Keratinocyte (primary cell): ENCODE results near the gene YWHAQ. TPM values are rescaled to one million over a fixed set of nuclear protein-coding genes. Genes with fewer than 3 reads are reported as not detected.

Experiments used
- DNase-seq: peaks from one replicate; pipeline ENCODE4 v3.0.0-alpha.2; 2011; ENCODE audit warnings: low read depth, missing footprints, low spot score
- FAIRE-seq: peaks from 2 replicates; lab custom pipeline; 2011; peaks lifted over from hg19 to GRCh38; lab: Jason Lieb, UNC
- H2AFZ ChIP-seq: 2 replicates; pipeline ENCODE4 v1.6.0; 2012; ENCODE audit warnings: low read length, control low read depth, inconsistent platforms; ENCODE audit not compliant: control insufficient read depth
- H3K27ac ChIP-seq: 2 replicates; pipeline ENCODE4 v1.5.1; 2011; ENCODE audit warnings: low read length; ENCODE audit not compliant: control insufficient read depth, insufficient read depth
- H3K27me3 ChIP-seq: 3 replicates; pipeline ENCODE4 v1.6.0; 2011; ENCODE audit warnings: low read length; ENCODE audit not compliant: control insufficient read depth, insufficient read depth; ENCODE audit errors: extremely low read depth
- H3K36me3 ChIP-seq, 2 experiments: 2 replicates in 1 of 2; 3 replicates in 1 of 2; pipeline ENCODE4 v1.5.1; 2011; ENCODE audit warnings: low read length in 2 of 2, mild to moderate bottlenecking in 1 of 2; ENCODE audit not compliant: control insufficient read depth in 2 of 2, insufficient read depth in 2 of 2; ENCODE audit errors: extremely low read depth in 1 of 2
- H3K4me1 ChIP-seq: 3 replicates; pipeline ENCODE4 v1.5.1; 2011; ENCODE audit warnings: low read length; ENCODE audit not compliant: control insufficient read depth, insufficient read depth; ENCODE audit errors: extremely low read depth
- H3K4me2 ChIP-seq: 3 replicates; pipeline ENCODE4 v1.6.0; 2011; ENCODE audit warnings: low read depth, low read length; ENCODE audit not compliant: control insufficient read depth, insufficient read depth; ENCODE audit errors: extremely low read depth
- H3K4me3 ChIP-seq, 3 experiments: fragments of 200-600 bp in 1 of 3; sonication (generic) in 1 of 3; 2 replicates in 2 of 3; 3 replicates in 1 of 3; pipeline ENCODE4 v1.5.1; 2011 to 2016; ENCODE audit warnings: low read length in 3 of 3, mild to moderate bottlenecking in 3 of 3, control low read depth in 2 of 3, inconsistent platforms in 1 of 3, low read depth in 1 of 3, mixed read lengths in 1 of 3, mixed run types in 1 of 3, moderate library complexity in 1 of 3; ENCODE audit not compliant: control insufficient read depth in 2 of 3, insufficient read depth in 2 of 3; ENCODE audit errors: extremely low read depth in 1 of 3
- H3K79me2 ChIP-seq: 2 replicates; pipeline ENCODE4 v1.6.0; 2012; ENCODE audit warnings: low read length; ENCODE audit not compliant: control insufficient read depth, insufficient read depth
- H3K9ac ChIP-seq: 3 replicates; pipeline ENCODE4 v1.6.0; 2011; ENCODE audit warnings: low read length; ENCODE audit not compliant: control insufficient read depth, insufficient read depth; ENCODE audit errors: extremely low read depth
- H3K9me1 ChIP-seq: 3 replicates; pipeline ENCODE4 v1.6.0; 2011; ENCODE audit warnings: low read length; ENCODE audit not compliant: control insufficient read depth, insufficient read depth; ENCODE audit errors: extremely low read depth
- H3K9me3 ChIP-seq: 2 replicates; pipeline ENCODE4 v1.5.1; 2012; ENCODE audit warnings: low read depth, low read length; ENCODE audit not compliant: control insufficient read depth
- H4K20me1 ChIP-seq: 3 replicates; pipeline ENCODE4 v1.6.0; 2011; ENCODE audit warnings: low read length; ENCODE audit not compliant: control insufficient read depth, insufficient read depth; ENCODE audit errors: extremely low read depth
- CTCF ChIP-seq, 3 experiments: IDR thresholded peaks in 1 of 3; conservative IDR thresholded peaks in 1 of 3; optimal IDR thresholded peaks in 1 of 3; 2 replicates in 2 of 3; 3 replicates in 1 of 3; pipeline versions ENCODE3 to v1.5.1; 2011; ENCODE audit warnings: low read length in 3 of 3, mild to moderate bottlenecking in 3 of 3, moderate library complexity in 2 of 3, control low read depth in 1 of 3, inconsistent platforms in 1 of 3; ENCODE audit not compliant: insufficient read depth in 2 of 3; ENCODE audit errors: extremely low read depth in 1 of 3
- EZH2 ChIP-seq: IDR thresholded peaks from one replicate; pipeline ENCODE4 v1.6.1; 2012; ENCODE audit warnings: inconsistent platforms, mild to moderate bottlenecking, low read length, moderate library complexity
- dilution Hi-C: fragments of 300-500 bp; cut with MboI; formaldehyde crosslinking; loops from one replicate; pipeline ENCODE4 v1.7.0; 2020; ENCODE audit warnings: low sequenced_read_pairs; ENCODE audit not compliant: extremely low pct_ligation_motif_present
- polyA plus RNA-seq, 5 experiments: library from polyadenylated mRNA; depleted of rRNA in 3 of 5; stranded (reverse) in 3 of 5; stranded (forward) in 1 of 5; unstranded in 1 of 5; fragments of >200 nt; gene quantifications; 1 replicate in 1 of 5; 2 replicates in 3 of 5; 3 replicates in 1 of 5; pipeline versions ENCODE4 v1.2.1 to v1.2.3, GENCODE V29; 2011 to 2012; ENCODE audit warnings: missing spikeins in 2 of 5, low read depth in 1 of 5, low replicate concordance in 1 of 5

Gene YWHAQ
- polyA plus RNA-seq, 1 donor (not counting 4 experiments of a cell fraction or from before 2014, with no cell fraction given): 593 TPM

GRCh38 chr2:9629222-9630116 is 1.3 kb downstream of the YWHAQ start:
- H3K4me2 ChIP-seq: peak overlapping the region; percentile 73
- no peaks in the 10 kb centered on the region for H3K9me1 ChIP-seq
- peak overlapping the region; percentile 95 for H3K9ac ChIP-seq
- H2AFZ ChIP-seq: no peak overlapping the region
- FAIRE-seq: peak; percentile 36
- dilution Hi-C loops: no loop called here
- H3K27me3 ChIP-seq: no peaks in the 10 kb centered on the region
- H3K27ac ChIP-seq: peak overlapping the region; percentile 96
- H3K4me1 ChIP-seq: peaks cover 32% of the 10 kb centered on the region
- peaks cover 11% of the 10 kb centered on the region for H4K20me1 ChIP-seq
- peaks cover 58% of the 10 kb centered on the region for H3K79me2 ChIP-seq
- H3K36me3 ChIP-seq: peaks cover 9 to 17% of the 10 kb centered on the region in 2 experiments
- H3K9me3 ChIP-seq: no peaks in the 10 kb centered on the region
- TF ChIP-seq EZH2: no peak
- no peak for TF ChIP-seq CTCF (optimal IDR thresholded peaks at IDR 0.05 in 1 of 3, IDR thresholded peaks at IDR 0.05 in 1 of 3, conservative IDR thresholded peaks at IDR 0.05 in 1 of 3; ENCODE audit: extremely low read depth in 1 of 3, insufficient read depth in 2 of 3, low read length in 3 of 3)
- no peak for DNase-seq
- H3K4me3 ChIP-seq: peak overlapping the region; percentile 89 to 97 (median 96)

- Histone ChIP-seq H3K27ac (no peak overlapping the region), H2AFZ (no peak overlapping the region), H3K79me2 (peaks cover 80% of the 10 kb centered on the region), H3K4me3 (no peak overlapping the region), H3K27me3 (no peaks in the 10 kb centered on the region), H3K4me2 (peak overlapping the region; percentile 17), H3K9me1 (no peaks in the 10 kb centered on the region), H3K9ac (no peak overlapping the region), H3K9me3 (no peaks in the 10 kb centered on the region), H3K36me3 (peaks cover 9 to 17% of the 10 kb centered on the region in 2 experiments), H3K4me1 (peaks cover 30% of the 10 kb centered on the region), H4K20me1 (peaks cover 11% of the 10 kb centered on the region)
- DNase-seq (no peak), FAIRE-seq (no peak)
- TF ChIP-seq CTCF (optimal IDR thresholded peaks at IDR 0.05 in 1 of 3, IDR thresholded peaks at IDR 0.05 in 1 of 3, conservative IDR thresholded peaks at IDR 0.05 in 1 of 3; ENCODE audit: extremely low read depth in 1 of 3, insufficient read depth in 2 of 3, low read length in 3 of 3) (no peak), EZH2 (no peak)
- dilution Hi-C loops: no loop called here
These were observed 3.5 kb downstream of the YWHAQ start for GRCh38 chr2:9627310-9627709.
